K562 (cell line): ENCODE data around the gene SCAP. TPM values are rescaled to one million over a fixed set of nuclear protein-coding genes. Genes with fewer than 3 reads are reported as not detected.

Experiments
- CC2D1A ChIP-seq: fragments of 450-650 bp; IDR thresholded peaks from 2 replicates; pipeline ENCODE4 v1.6.1; 2017; ENCODE audit warnings: mild to moderate bottlenecking
- FIP1L1 ChIP-seq: fragments of 200-400 bp; formaldehyde crosslinking; IDR thresholded peaks from 2 replicates; pipeline ENCODE4 v1.6.1; 2018; ENCODE audit warnings: mild to moderate bottlenecking, low read depth, low read length; ENCODE audit not compliant: poor library complexity, severe bottlenecking
- FUS ChIP-seq: fragments of 200-400 bp; formaldehyde crosslinking; optimal IDR thresholded peaks from 2 replicates; pipeline ENCODE3; 2017; ENCODE audit warnings: low read depth, low read length
- GATAD2A ChIP-seq: fragments of 450-650 bp; IDR thresholded peaks from 2 replicates; pipeline ENCODE4 v1.6.1; 2017
- JUNB ChIP-seq: fragments of 450-650 bp; formaldehyde crosslinking; conservative IDR thresholded peaks from 2 replicates; pipeline ENCODE4 v1.4.0; 2020; ENCODE audit warnings: mild to moderate bottlenecking
- MBD2 ChIP-seq: sonication (generic); IDR thresholded peaks from 2 replicates; pipeline ENCODE4 v1.6.1; 2016; ENCODE audit warnings: low read depth, borderline replicate concordance
- MYBL2 ChIP-seq, 2 experiments: fragments of 450-650 bp in 1 of 2; sonication (generic) in 1 of 2; formaldehyde crosslinking in 1 of 2; IDR thresholded peaks; 2 replicates each; pipeline versions ENCODE4 v1.6.1 to v1.8.1; 2017 to 2022; ENCODE audit warnings: borderline replicate concordance in 1 of 2, inconsistent platforms in 1 of 2, low read depth in 1 of 2, mild to moderate bottlenecking in 1 of 2, missing genetic modification reagents in 1 of 2, moderate library complexity in 1 of 2
- NFE2 ChIP-seq: IDR thresholded peaks from 2 replicates; pipeline ENCODE4 v1.6.1; 2014; ENCODE audit warnings: antibody characterized with exemption, low read depth
- POLR3G ChIP-seq: IDR thresholded peaks from 2 replicates; pipeline ENCODE4 v1.6.1; 2011; ENCODE audit not compliant: insufficient read length, insufficient replicate concordance; ENCODE audit errors: extremely low read depth
- RBM14 ChIP-seq: fragments of 200-400 bp; formaldehyde crosslinking; IDR thresholded peaks from 2 replicates; pipeline ENCODE4 v1.6.1; 2018; ENCODE audit warnings: low read depth, mild to moderate bottlenecking, low read length, moderate library complexity, borderline replicate concordance; ENCODE audit not compliant: insufficient read depth
- SMARCE1 ChIP-seq: fragments of 450-650 bp; IDR thresholded peaks from 2 replicates; pipeline ENCODE4 v1.7.1; 2016; ENCODE audit warnings: mild to moderate bottlenecking
- STAG1 ChIP-seq: sonication (generic); formaldehyde crosslinking; IDR thresholded peaks from 2 replicates; pipeline ENCODE4 v1.5.0; 2020; ENCODE audit warnings: missing genetic modification reagents, borderline replicate concordance
- USF1 ChIP-seq: sonication (generic); formaldehyde crosslinking; IDR thresholded peaks from 2 replicates; pipeline ENCODE4 v1.9.0; 2022; ENCODE audit warnings: mild to moderate bottlenecking, missing genetic modification reagents
- ZNF311 ChIP-seq: fragments of 250-450 bp; sonication (Bioruptor Pico); IDR thresholded peaks from 2 replicates; pipeline ENCODE4 v1.4.0; 2020; ENCODE audit warnings: mild to moderate bottlenecking, moderate library complexity
- ZNF512 ChIP-seq: IDR thresholded peaks from 2 replicates; pipeline ENCODE4 v1.6.1; 2016; ENCODE audit warnings: missing genetic modification characterization, missing compliant biosample characterization
- polyA plus RNA-seq, 8 experiments: library from polyadenylated mRNA; depleted of rRNA in 4 of 8; stranded (reverse) in 5 of 8; unstranded in 3 of 8; fragments of >200 nt; fragmentation: Nextera tagmentation in 2 of 8; fragmentation: Illumina TruSeq in 1 of 8; extraction: Ambion mirVana in 2 of 8; extraction: Trizol in 1 of 8; gene quantifications; 2 replicates each; pipeline versions ENCODE4 v1.2.1 to v1.2.3, GENCODE V29; 2011 to 2014; ENCODE audit warnings: inconsistent platforms in 1 of 8, missing spikeins in 1 of 8
- total RNA-seq, 7 experiments: library from RNA; depleted of rRNA in 6 of 7; stranded (reverse); fragments of >200 nt in 6 of 7; fragmentation: Illumina TruSeq in 2 of 7; extraction: Trizol in 2 of 7; gene quantifications; 2 replicates each; pipeline versions ENCODE4 v1.2.1 to v1.2.3, GENCODE V29; 2011 to 2021; ENCODE audit warnings: low replicate concordance in 1 of 7
- TF ChIP-seq, protein P1 (sequence below), 2 experiments: fragments of 450-650 bp in 1 of 2; sonication (generic) in 1 of 2; formaldehyde crosslinking; conservative IDR thresholded peaks; 2 replicates each; pipeline versions ENCODE4 v1.4.0 to v1.8.1; 2020 to 2022; ENCODE audit warnings: mild to moderate bottlenecking in 1 of 2, missing genetic modification reagents in 1 of 2
- TF ChIP-seq, protein P2 (sequence below): fragments of 200-800 bp; sonication (Bioruptor generic); IDR thresholded peaks from 2 replicates; pipeline ENCODE4 v1.6.1; 2016; ENCODE audit warnings: missing genetic modification characterization, missing compliant biosample characterization

The SCAP gene
- total and polyA plus RNA-seq, 9 of the 15 experiments (the other 6 are each of a cell fraction or from before 2014, with no cell fraction given), result 2.6 to 104 (median 37.8) TPM

- TF ChIP-seq, protein P1, sequence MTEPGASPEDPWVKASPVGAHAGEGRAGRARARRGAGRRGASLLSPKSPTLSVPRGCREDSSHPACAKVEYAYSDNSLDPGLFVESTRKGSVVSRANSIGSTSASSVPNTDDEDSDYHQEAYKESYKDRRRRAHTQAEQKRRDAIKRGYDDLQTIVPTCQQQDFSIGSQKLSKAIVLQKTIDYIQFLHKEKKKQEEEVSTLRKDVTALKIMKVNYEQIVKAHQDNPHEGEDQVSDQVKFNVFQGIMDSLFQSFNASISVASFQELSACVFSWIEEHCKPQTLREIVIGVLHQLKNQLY (CRISPR knock-in tag; conservative IDR thresholded peaks at IDR 0.05), result no peak
- TF ChIP-seq STAG1 (peak; percentile 97), CC2D1A (peak; percentile 94), FIP1L1 (no peak), SMARCE1 (no peak), FUS (no peak), GATAD2A (no peak), RBM14 (no peak), NFE2 (peak; percentile 64; the same call in 1 of the 2 replicates), MBD2 (no peak), ZNF512 (tag) (no peak), MYBL2 (IDR thresholded peaks at IDR 0.05; ENCODE audit: low read depth) (no peak; the same call in 1 of the 2 replicates), MYBL2 (CRISPR knock-in tag; IDR thresholded peaks at IDR 0.05; ENCODE audit: borderline replicate concordance) (no peak), POLR3G (no peak), USF1 (CRISPR knock-in tag) (peak; percentile 93), ZNF311 (CRISPR knock-in tag) (no peak), JUNB (CRISPR knock-in tag) (no peak)
- TF ChIP-seq, protein P2, sequence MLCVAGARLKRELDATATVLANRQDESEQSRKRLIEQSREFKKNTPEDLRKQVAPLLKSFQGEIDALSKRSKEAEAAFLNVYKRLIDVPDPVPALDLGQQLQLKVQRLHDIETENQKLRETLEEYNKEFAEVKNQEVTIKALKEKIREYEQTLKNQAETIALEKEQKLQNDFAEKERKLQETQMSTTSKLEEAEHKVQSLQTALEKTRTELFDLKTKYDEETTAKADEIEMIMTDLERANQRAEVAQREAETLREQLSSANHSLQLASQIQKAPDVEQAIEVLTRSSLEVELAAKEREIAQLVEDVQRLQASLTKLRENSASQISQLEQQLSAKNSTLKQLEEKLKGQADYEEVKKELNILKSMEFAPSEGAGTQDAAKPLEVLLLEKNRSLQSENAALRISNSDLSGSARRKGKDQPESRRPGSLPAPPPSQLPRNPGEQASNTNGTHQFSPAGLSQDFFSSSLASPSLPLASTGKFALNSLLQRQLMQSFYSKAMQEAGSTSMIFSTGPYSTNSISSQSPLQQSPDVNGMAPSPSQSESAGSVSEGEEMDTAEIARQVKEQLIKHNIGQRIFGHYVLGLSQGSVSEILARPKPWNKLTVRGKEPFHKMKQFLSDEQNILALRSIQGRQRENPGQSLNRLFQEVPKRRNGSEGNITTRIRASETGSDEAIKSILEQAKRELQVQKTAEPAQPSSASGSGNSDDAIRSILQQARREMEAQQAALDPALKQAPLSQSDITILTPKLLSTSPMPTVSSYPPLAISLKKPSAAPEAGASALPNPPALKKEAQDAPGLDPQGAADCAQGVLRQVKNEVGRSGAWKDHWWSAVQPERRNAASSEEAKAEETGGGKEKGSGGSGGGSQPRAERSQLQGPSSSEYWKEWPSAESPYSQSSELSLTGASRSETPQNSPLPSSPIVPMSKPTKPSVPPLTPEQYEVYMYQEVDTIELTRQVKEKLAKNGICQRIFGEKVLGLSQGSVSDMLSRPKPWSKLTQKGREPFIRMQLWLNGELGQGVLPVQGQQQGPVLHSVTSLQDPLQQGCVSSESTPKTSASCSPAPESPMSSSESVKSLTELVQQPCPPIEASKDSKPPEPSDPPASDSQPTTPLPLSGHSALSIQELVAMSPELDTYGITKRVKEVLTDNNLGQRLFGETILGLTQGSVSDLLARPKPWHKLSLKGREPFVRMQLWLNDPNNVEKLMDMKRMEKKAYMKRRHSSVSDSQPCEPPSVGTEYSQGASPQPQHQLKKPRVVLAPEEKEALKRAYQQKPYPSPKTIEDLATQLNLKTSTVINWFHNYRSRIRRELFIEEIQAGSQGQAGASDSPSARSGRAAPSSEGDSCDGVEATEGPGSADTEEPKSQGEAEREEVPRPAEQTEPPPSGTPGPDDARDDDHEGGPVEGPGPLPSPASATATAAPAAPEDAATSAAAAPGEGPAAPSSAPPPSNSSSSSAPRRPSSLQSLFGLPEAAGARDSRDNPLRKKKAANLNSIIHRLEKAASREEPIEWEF (CRISPR knock-in tag), result no peak
Observed at GRCh38 chr3:47522082-47522987, 46.6 kb upstream of the SCAP start (continued).
